Measurements from ENCODE around the gene TANGO6. TPM values are rescaled to one million over a fixed set of nuclear protein-coding genes. Genes with fewer than 3 reads are reported as not detected.

TANGO6 gene
- total RNA-seq, 4 donors from 2014 or later, result 16.7 to 24.4 (median 20.2) TPM

GRCh38 chr16:69127966-69128510, 284.7 kb downstream of the TANGO6 start:
- DNase-seq, result no peak
- H3K9me3 ChIP-seq, result no peaks in the 10 kb centered on the region
- TF ChIP-seq CTCF (IDR thresholded peaks at IDR 0.05) (no peak), POLR2A (IDR thresholded peaks at IDR 0.05) (no peak)
- H3K27me3 ChIP-seq, result no peaks in the 10 kb centered on the region
- no peak overlapping the region for H3K4me3 ChIP-seq (replicated peaks in 1 of 3)
- H3K4me1 ChIP-seq, result peaks cover 9% of the 10 kb centered on the region in 2 donors
- WGBS, 2 donors, result 93 to 97% methylated on average over 12 of the region's 12 CpGs
- intact Hi-C loops (cut with DNase I), result no loop called here
- peaks cover 0 to 3% of the 10 kb centered on the region in 2 donors for H3K36me3 ChIP-seq
- no peak overlapping the region for H3K27ac ChIP-seq

- TF ChIP-seq POLR2A (IDR thresholded peaks at IDR 0.05) (no peak), CTCF (IDR thresholded peaks at IDR 0.05) (no peak)
- no peak for DNase-seq
- 71 to 75% methylated on average over 6 of the region's 6 CpGs for WGBS, 2 donors
- Histone ChIP-seq H3K27ac (no peak overlapping the region), H3K4me1 (peaks cover 9 to 16% of the 10 kb centered on the region in 2 donors), H3K27me3 (no peaks in the 10 kb centered on the region), H3K4me3 (replicated peaks in 1 of 3) (no peak overlapping the region), H3K36me3 (peaks cover 0 to 3% of the 10 kb centered on the region in 2 donors), H3K9me3 (no peaks in the 10 kb centered on the region)
- intact Hi-C loops (cut with DNase I), result no loop called here
Observed at GRCh38 chr16:69130461-69130860, 287.1 kb downstream of the TANGO6 start.

GRCh38 chr16:69131167-69131838, 288.0 kb downstream of the TANGO6 start:
- no peak for DNase-seq
- WGBS, 2 donors, result 2 to 5% methylated on average over 15 of the region's 15 CpGs
- Histone ChIP-seq H3K27me3 (no peaks in the 10 kb centered on the region), H3K4me3 (replicated peaks in 1 of 3) (peak overlapping the region; percentile 57 to 95 (median 93)), H3K36me3 (peaks cover 0 to 3% of the 10 kb centered on the region in 2 donors), H3K9me3 (no peaks in the 10 kb centered on the region), H3K4me1 (peaks cover 9 to 16% of the 10 kb centered on the region in 2 donors), H3K27ac (peak overlapping the region; percentile 81 to 92 (median 91))
- intact Hi-C loops (cut with DNase I), result no loop called here
- TF ChIP-seq CTCF (IDR thresholded peaks at IDR 0.05), result no peak
- no peak for TF ChIP-seq POLR2A (IDR thresholded peaks at IDR 0.05)

GRCh38 chr16:69131839-69132423, 288.6 kb downstream of the TANGO6 start:
- TF ChIP-seq POLR2A (IDR thresholded peaks at IDR 0.05) (no peak), CTCF (IDR thresholded peaks at IDR 0.05) (no peak)
- peak overlapping the region; percentile 84 to 95 (median 93) for H3K4me3 ChIP-seq (replicated peaks in 1 of 3)
- DNase-seq, result peak; percentile 83 to 85
- intact Hi-C loops (cut with DNase I), result no loop called here
- H3K4me1 ChIP-seq, result peaks cover 9 to 16% of the 10 kb centered on the region in 2 donors
- H3K27me3 ChIP-seq, result no peaks in the 10 kb centered on the region
- WGBS, 2 donors, result 1% methylated on average over 34 to 39 of the region's 53 CpGs
- peaks cover 0 to 3% of the 10 kb centered on the region in 2 donors for H3K36me3 ChIP-seq
- no peaks in the 10 kb centered on the region for H3K9me3 ChIP-seq
- H3K27ac ChIP-seq, result peak overlapping the region; percentile 81 to 92 (median 91)
